ENCODE data around the gene AGAP1. TPM values are rescaled to one million over a fixed set of nuclear protein-coding genes. Genes with fewer than 3 reads are reported as not detected.
A peak's percentile ranks its signal among the peaks of the same experiment; 100 is the strongest.

AGAP1 gene
- total RNA-seq, 1 donor: 12.3 TPM

DNA sequence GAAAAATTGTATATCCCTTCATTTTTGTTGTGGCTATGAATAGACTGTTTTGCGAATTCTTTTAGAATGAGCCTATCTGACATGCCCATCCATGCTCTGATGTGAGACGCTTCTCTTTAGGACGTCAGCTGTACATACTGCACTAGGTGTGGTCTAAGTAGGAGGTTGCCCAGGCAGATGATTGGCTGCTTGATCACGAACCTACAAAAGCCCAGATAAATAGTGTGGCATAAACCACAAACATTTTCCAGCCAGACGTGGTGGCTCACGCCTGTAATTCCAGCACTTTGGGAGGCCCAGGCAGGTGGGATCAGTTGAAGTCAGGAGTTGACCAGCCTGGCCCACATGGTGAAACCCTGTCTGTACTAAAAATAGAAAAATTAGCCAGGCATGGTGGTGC lies 251.8 kb downstream of the AGAP1 start:
- DNase-seq (ENCODE audit: low read depth): no peak
- H3K4me3 ChIP-seq (ENCODE audit: low read depth, low read length): no peak overlapping the region
- TF ChIP-seq, protein P1, sequence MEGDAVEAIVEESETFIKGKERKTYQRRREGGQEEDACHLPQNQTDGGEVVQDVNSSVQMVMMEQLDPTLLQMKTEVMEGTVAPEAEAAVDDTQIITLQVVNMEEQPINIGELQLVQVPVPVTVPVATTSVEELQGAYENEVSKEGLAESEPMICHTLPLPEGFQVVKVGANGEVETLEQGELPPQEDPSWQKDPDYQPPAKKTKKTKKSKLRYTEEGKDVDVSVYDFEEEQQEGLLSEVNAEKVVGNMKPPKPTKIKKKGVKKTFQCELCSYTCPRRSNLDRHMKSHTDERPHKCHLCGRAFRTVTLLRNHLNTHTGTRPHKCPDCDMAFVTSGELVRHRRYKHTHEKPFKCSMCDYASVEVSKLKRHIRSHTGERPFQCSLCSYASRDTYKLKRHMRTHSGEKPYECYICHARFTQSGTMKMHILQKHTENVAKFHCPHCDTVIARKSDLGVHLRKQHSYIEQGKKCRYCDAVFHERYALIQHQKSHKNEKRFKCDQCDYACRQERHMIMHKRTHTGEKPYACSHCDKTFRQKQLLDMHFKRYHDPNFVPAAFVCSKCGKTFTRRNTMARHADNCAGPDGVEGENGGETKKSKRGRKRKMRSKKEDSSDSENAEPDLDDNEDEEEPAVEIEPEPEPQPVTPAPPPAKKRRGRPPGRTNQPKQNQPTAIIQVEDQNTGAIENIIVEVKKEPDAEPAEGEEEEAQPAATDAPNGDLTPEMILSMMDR (IDR thresholded peaks at IDR 0.05; ENCODE audit: insufficient read depth, low read length): no peak

DNA sequence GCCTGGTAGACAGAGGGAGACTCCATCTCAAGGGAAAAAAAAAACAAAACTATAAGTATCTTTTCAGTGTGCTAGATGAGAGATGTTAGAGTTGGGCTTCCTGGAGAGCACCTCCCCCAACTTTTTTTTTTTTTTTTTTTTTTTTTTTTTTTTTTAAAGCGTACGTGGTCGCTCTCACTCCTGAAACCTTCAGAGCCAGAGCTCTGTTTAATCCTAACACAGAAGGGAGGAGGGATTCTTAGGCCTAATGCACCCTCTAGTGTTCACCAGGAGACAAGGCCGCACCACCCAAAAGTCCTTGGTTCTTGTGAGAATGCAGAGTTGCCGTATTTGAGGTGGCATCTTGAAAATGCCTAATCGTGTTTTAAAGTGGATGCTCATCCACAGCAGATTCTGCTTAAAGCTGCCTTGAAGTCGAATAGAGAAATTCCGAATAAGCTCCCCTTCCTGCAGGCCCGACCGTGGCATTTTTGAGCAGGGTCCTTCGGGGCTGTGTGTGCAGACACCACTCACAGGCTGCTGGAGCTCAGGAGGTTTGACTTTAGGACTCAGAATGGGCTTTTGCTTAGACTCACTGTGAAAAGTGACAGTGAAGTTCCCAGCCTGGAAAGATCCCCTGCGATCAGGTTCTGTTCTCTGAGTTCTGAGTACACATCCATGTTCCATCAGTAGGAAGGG lies 252.6 kb downstream of the AGAP1 start:
- TF ChIP-seq, protein P1 (IDR thresholded peaks at IDR 0.05; ENCODE audit: insufficient read depth, low read length): peak; percentile 88
- H3K4me3 ChIP-seq (ENCODE audit: low read depth, low read length): no peak overlapping the region
- peak; percentile 92 for DNase-seq (ENCODE audit: low read depth)

DNA sequence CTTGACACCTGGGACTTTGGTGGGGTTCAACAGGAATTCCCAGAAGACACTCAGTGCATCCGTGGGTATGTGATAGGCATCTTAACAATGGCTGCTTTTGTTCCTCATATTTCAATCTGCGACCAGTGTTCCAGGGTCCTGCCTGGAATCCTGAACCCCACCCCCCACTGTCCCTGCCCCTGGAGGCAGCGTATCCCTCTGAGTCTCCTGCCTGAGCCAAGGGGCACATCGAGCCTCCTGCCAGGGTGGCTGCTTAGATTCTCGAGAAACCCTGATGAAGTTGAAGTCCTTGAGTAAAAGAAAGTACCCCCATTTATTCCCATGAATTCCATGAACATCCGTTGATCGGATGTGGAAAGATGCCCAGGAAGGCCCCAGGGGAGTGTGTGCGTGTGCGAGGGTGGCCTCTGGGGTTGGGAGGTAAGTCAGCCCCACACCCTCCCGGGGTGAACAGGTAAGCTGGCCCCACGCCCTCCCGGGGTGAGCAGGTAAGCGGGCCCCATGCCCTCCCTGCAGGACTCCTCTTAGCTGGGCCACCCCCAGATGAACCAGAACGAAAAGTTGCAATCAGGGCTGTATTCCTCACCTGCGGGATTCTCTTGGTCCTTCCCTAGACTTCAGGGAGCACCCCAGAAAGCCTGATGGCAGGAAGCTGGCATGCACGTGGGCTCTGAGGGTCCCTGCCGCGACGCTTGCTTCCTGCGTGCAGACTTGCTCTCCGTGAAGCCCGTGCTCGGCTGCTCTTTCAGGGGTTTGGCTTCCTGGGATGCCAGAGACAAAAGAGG lies 253.3 kb downstream of the AGAP1 start:
- no peak overlapping the region for H3K4me3 ChIP-seq (ENCODE audit: low read depth, low read length)
- TF ChIP-seq, protein P1 (IDR thresholded peaks at IDR 0.05; ENCODE audit: insufficient read depth, low read length): no peak
- DNase-seq (ENCODE audit: low read depth): no peak

DNA sequence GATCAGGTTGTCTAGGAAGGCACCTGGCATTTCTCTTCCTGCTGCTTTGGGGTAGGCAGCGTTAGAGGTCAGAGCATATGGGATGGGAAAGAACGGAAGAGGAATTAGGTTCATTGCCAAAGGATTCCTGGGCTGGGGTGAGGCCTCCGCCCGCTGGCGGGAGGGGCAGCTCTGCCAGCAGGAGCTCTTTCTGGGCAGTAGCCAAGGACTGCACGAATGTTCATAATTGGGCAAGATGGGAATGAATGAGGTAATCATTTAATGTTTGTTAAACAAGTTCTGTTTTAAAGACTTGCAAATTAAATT lies 253.9 kb downstream of the AGAP1 start:
- no peak for DNase-seq (ENCODE audit: low read depth)
- TF ChIP-seq, protein P1 (IDR thresholded peaks at IDR 0.05; ENCODE audit: insufficient read depth, low read length): no peak
- no peak overlapping the region for H3K4me3 ChIP-seq (ENCODE audit: low read depth, low read length)

DNA sequence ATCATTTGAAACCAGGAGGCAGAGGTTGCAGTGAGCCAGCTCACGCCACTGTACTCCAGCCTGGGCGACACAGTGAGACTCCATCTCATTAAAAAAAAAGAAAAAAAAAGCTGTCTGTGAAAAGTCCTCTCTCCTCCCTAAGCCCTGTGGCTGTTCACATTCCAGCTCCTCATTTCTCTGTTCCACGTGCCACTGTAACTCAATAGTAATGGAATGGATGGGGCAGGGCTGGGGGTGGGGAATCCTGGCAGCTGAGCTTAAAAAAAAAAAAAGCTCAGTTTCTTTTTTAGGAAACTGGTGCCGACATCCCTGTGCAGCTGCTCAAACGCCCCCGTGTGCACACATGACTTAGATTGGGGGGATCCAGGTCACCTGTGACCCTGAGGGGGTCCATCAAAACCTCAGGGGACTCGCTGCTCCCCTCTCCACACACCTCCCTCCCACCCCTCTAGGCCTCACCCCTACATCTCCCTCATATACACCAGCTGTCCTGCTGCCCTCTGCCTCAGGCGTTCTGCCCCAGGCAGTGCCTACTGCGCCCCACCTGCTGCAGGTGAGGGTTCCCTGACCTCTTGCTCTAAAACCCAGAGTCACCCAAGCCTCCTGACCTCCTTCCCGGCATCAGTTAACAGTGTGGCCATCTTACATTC lies 255.4 kb downstream of the AGAP1 start:
- TF ChIP-seq, protein P1 (IDR thresholded peaks at IDR 0.05; ENCODE audit: insufficient read depth, low read length): no peak
- peak; percentile 54 for DNase-seq (ENCODE audit: low read depth)
- H3K4me3 ChIP-seq (ENCODE audit: low read depth, low read length): no peak overlapping the region

DNA sequence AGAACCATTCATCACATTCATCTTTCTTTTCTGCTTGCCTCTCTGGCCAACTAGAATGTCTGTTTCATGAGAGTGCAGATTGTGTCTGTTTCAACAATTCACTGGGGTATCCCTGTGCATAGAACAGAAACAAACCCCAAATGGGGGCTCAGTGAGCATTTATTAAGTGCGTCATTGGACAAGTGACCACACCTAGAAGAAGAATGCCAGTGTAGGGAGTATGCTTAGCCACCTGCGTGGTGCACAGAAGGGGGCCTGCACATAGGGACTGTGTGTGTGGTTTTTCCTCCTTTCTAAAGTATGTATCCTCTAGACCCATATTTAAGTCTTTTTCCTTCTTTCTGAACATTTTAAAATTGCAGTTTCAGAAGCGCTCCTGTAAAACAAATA lies 255.9 kb downstream of the AGAP1 start:
- TF ChIP-seq, protein P1 (IDR thresholded peaks at IDR 0.05; ENCODE audit: insufficient read depth, low read length): no peak
- H3K4me3 ChIP-seq (ENCODE audit: low read depth, low read length): no peak overlapping the region
- no peak for DNase-seq (ENCODE audit: low read depth)
